ENCODE results near the gene P2RX7.

The P2RX7 gene

GRCh38 chr12:121132601-121133481 lies at the start of gene P2RX7:
TSS of gene P2RX7 (plus strand) at chr12:121132876. CDS start at chr12:121132971, 95 bp downstream.
- peak; percentile 83 for DNase-seq

DNA sequence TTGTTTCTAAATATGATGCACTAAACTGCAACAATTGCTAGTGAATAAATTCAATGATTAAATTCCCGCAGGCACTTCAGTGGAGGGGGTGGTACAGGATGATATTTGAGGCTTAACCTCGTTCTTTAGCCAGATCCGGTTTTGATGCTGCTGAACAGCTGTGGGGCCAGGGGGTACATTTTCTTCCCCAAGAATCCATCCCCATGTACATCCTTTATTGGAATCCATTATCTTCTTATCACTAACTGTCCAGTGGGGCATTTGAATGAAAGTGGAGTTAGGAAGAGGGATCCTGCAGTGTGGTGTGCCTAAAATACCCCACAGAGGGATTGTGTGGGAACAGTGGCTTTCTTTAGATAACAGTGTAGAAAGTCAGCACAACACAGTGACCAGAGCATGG lies 48.4 kb upstream of the P2RX7 start:
- no peak for DNase-seq

DNA sequence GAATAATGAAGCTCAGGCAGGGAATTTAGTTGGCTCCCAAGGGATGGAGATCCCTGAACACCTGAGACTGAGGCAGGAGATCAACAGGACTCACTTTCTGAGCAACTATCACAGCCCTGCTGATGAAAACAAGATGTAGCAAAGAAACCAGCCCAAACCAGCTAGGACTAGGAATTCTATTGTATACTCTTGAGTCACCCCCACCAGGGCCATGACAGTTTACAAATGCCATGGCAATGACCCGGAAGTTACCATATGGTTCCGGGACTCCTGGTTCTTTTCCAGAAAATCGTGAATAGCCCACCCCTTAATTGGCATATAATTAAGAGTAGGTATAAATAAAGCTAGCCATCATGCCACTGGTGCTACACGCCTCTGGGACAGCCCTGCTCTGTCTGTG lies 47.6 kb upstream of the P2RX7 start:
- DNase-seq, result no peak

GRCh38 chr12:121085506-121086353 lies 46.9 kb upstream of the P2RX7 start:
- DNase-seq, result no peak

- no peak for DNase-seq
These were observed 45.8 kb upstream of the P2RX7 start for GRCh38 chr12:121086781-121087295.

GRCh38 chr12:121087467-121088194 lies 45.0 kb upstream of the P2RX7 start:
- DNase-seq, result no peak

DNA sequence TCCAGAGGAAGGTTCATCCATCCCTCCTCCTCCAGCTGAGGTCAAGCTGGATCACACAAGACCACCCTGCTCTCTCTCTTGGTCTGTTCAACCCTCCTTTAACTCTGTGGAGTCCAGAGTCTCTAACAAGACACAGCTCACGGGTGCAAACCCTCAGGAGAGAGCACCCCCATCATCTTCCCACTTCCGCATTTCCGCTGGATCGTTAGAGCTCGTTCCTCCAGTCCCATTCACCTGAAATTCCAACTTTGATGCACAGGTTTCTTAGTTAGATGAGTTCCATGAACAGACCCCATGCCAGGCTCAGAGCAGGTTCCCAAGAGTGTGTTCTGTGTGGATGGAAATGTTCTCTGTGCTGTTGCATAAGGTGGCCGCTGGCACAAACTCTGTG lies 44.5 kb upstream of the P2RX7 start:
- no peak for DNase-seq

- peak; percentile 37 for DNase-seq
These were observed 43.5 kb upstream of the P2RX7 start for GRCh38 chr12:121089031-121089812.

- no peak for DNase-seq
These were observed 42.8 kb upstream of the P2RX7 start for GRCh38 chr12:121089813-121090430.

- DNase-seq, result no peak
These were observed 41.8 kb upstream of the P2RX7 start for GRCh38 chr12:121090586-121091514.

DNA sequence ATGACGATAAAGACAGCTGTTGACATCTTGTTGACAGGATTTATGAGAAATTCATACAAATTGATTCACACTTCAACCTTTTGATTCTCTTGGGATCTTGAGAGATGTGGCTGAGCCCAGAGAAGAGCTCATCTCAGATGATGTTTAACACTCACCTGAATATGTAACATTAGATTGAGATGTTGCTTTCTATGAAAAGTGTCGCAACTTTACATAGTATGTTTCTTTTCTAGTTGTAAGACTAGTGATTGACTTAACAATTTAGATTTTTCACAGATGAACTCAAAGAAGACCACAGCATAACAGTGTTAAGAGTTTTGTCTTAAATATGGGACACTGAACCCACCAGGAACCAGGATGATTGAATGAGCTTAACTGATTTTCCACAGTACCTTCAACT lies 40.6 kb upstream of the P2RX7 start:
- no peak for DNase-seq

DNA sequence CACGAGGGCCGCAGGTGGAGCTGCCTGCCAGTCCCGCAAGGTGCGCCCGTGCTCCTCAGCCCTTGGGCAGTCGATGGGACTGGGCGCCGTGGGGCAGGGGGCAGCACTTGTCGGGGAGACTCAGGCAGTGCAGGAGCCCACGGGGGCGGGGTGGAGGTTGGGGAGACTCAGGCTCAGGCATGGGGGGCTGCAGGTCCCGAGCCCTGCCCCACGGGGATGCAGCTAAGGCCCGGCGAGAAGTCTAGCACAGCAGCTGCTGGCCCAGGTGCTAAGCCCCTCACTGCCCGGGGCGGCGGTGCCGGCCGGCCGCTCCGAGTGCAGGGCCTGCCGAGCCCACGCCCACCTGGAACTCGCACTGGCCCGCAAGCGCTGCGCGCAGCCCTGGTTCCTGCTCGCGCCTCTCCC lies 39.2 kb upstream of the P2RX7 start:
- no peak for DNase-seq

DNA sequence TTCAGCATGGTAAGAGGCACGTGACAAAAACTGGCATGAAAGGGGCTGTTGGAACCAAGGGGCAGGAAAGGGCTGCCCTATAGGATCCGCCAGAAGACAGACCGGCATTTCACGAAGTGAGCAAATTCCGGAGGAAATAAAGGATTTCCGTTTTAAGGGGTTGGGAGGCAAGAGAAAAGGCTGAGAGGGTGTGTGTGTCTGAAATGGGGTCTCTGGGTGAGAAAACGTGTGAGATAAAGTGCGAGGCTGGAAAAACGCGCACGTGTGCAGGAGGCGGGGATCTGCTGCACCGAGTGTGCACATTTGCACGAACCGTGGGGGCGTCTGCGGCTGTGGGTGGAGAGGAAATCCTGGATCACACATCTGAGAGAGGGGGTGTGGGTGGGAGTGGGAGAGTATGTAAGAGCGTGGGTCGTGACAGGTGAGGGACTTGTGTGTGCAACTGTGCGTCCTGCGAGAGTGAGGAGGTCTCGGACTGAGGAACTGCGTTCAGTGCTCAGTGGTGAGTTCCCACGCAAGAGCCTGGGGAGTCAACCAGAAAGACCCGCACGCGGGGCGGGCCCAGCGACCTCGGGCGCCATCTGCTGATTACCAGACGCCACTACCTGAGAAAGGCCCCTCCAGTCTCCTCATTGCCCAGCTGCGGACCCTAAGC lies 37.0 kb upstream of the P2RX7 start:
- peak; percentile 80 for DNase-seq

DNA sequence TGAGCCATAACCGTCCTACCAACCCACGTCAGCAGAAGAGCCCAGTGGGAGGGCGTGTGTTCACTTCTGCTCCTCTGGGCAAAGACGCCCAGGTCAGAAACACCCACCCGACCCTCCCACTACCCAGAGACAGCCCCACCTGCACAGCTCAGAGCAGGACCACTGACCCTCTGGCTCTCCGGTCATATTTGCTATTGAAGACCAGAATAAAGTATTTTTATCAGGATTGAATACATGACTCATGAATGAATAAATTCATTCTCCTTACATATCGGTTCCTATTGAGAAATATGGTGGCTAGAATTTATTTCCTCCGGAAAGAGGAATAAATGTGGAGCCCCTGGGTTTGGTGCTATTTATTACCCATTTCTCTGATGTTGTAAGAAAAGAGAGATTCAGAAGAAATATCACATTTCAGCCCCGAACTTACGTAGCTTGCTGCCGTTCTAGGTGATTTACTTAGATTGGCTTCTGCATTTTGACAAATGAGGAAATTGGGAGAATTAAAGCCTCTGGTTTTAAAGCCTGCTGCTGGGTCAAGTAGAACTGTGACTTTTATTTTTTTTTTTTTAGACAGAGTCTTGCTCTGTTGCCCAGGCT lies 36.4 kb upstream of the P2RX7 start:
- no peak for DNase-seq

GRCh38 chr12:121099779-121100178 lies 32.9 kb upstream of the P2RX7 start:
- DNase-seq, result peak; percentile 48

GRCh38 chr12:121102307-121102706 lies 30.4 kb upstream of the P2RX7 start:
- DNase-seq, result no peak

DNA sequence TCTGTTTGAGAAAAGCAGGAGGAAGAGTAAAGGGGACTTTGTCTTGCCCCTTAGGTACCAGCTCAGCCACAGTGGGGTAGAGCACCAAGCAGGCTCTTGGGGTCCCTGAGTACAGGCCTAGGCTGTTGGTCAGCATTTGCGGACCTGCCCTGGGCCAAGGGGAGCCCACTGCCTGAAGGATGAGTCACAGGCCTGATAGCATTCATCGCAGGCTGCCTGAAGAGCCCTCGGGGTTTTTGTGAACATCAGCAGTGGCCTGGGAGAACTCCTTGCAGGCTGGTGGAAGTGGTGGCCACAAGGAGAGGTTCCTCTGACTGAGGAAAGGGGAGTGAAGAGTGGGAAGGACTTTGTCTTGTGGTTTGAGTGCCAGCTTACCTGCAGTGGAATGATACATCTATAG lies 25.0 kb upstream of the P2RX7 start:
- DNase-seq, result no peak

GRCh38 chr12:121108492-121108891 lies 24.2 kb upstream of the P2RX7 start:
- no peak for DNase-seq

- DNase-seq, result peak; percentile 76
These were observed 22.3 kb upstream of the P2RX7 start for GRCh38 chr12:121110211-121110940.
